GM18498 (cell line): ENCODE results near the gene TMEM179.

Experiments used
- ATAC-seq: cut with Tn5 transposase; IDR thresholded peaks from one replicate; pipeline ENCODE4 v1.9.1; 2021; ENCODE audit warnings: mild to moderate bottlenecking, moderate library complexity; ENCODE audit not compliant: unreplicated experiment

TMEM179 gene

GRCh38 chr14:104573930-104574329 is 30.6 kb downstream of the TMEM179 start:
- no peak for ATAC-seq

- no peak for ATAC-seq
These were observed 31.9 kb downstream of the TMEM179 start for GRCh38 chr14:104572668-104573067.

- ATAC-seq, result no peak
These were observed 32.4 kb downstream of the TMEM179 start for GRCh38 chr14:104572024-104572626.

- no peak for ATAC-seq
These were observed 33.3 kb downstream of the TMEM179 start for GRCh38 chr14:104571246-104571645.

- ATAC-seq, result no peak
These were observed 35.1 kb downstream of the TMEM179 start for GRCh38 chr14:104569435-104569834.

- ATAC-seq, result no peak
These were observed 36.0 kb downstream of the TMEM179 start for GRCh38 chr14:104568620-104569019.

GRCh38 chr14:104567957-104568225 is 36.7 kb downstream of the TMEM179 start:
- ATAC-seq, result no peak

GRCh38 chr14:104567141-104567956 is 37.2 kb downstream of the TMEM179 start:
- no peak for ATAC-seq

GRCh38 chr14:104564744-104565679 is 39.6 kb downstream of the TMEM179 start:
- no peak for ATAC-seq

GRCh38 chr14:104563742-104564615 is 40.6 kb downstream of the TMEM179 start:
- no peak for ATAC-seq

- ATAC-seq, result no peak
These were observed 41.3 kb downstream of the TMEM179 start for GRCh38 chr14:104563191-104563741.

- no peak for ATAC-seq
These were observed 42.0 kb downstream of the TMEM179 start for GRCh38 chr14:104562606-104563005.

GRCh38 chr14:104561632-104562495 is 42.7 kb downstream of the TMEM179 start:
- ATAC-seq, result no peak

GRCh38 chr14:104561124-104561557 is 43.4 kb downstream of the TMEM179 start:
- ATAC-seq, result no peak

- no peak for ATAC-seq
These were observed 44.0 kb downstream of the TMEM179 start for GRCh38 chr14:104560586-104560945.

GRCh38 chr14:104559804-104560585 is 44.6 kb downstream of the TMEM179 start:
- ATAC-seq, result no peak

GRCh38 chr14:104559028-104559803 is 45.4 kb downstream of the TMEM179 start:
- ATAC-seq, result no peak
